Measurements from ENCODE around the gene ATR. TPM values are rescaled to one million over a fixed set of nuclear protein-coding genes. Genes with fewer than 3 reads are reported as not detected.

ATR gene
- total and polyA plus RNA-seq, 2 of the 4 experiments (the other 2 are of a cell fraction) = 9.5 to 28.0 TPM

GRCh38 chr3:142595141-142595540, 16.6 kb upstream of the ATR start:
- Histone ChIP-seq H3K14ac (replicated peaks; ENCODE audit: low read depth, low read length) (no peak overlapping the region), H3K36me3 (ENCODE audit: control insufficient read depth, insufficient read depth, low read length) (no peaks in the 10 kb centered on the region), H3K4me1 (ENCODE audit: control insufficient read depth, insufficient read depth, low read length) (no peaks in the 10 kb centered on the region), H3K9me3 (ENCODE audit: control insufficient read depth, insufficient read depth, low read length) (no peaks in the 10 kb centered on the region), H2BK120ac (ENCODE audit: low read depth, low read length) (peak overlapping the region; percentile 21; the same call in 1 of the 2 replicates), H2BK20ac (ENCODE audit: low read depth, low read length) (no peak overlapping the region), H4K20me1 (ENCODE audit: insufficient read depth, low read length) (no peaks in the 10 kb centered on the region), H2BK15ac (ENCODE audit: low read depth, low read length) (no peak overlapping the region), H3K27me3 (ENCODE audit: control insufficient read depth, insufficient read depth, low read length) (peaks cover under 1% of the 10 kb centered on the region; the same call in 1 of the 2 replicates), H2AK9ac (replicated peaks; ENCODE audit: low read depth, low read length, poor library complexity) (no peak overlapping the region), H3K79me1 (ENCODE audit: low read depth in 1 of 2, low read length in 2 of 2) (no peaks in the 10 kb centered on the region; a peak in 1 of 4 replicates), H3K4ac (ENCODE audit: low read depth, low read length) (no peak overlapping the region), H2AFZ (replicated peaks; ENCODE audit: low read length, poor library complexity) (peak overlapping the region; percentile 18), H4K91ac (ENCODE audit: insufficient read depth, low read depth, low read length) (no peak overlapping the region), H3K27ac (ENCODE audit: insufficient read depth, low read length) (no peak overlapping the region), H3K18ac (ENCODE audit: low read depth, low read length) (no peak overlapping the region), H3K23ac (ENCODE audit: low read depth, low read length) (no peak overlapping the region), H2AK5ac (ENCODE audit: low read depth, low read length) (no peak overlapping the region), H4K8ac (ENCODE audit: low read depth in 2 of 2, low read length in 2 of 2) (no peak overlapping the region), H2BK5ac (ENCODE audit: low read depth, low read length, poor library complexity, severe bottlenecking) (no peak overlapping the region), H3K9me1 (ENCODE audit: insufficient read depth, low read length) (no peaks in the 10 kb centered on the region), H4K5ac (ENCODE audit: low read depth, low read length) (no peak overlapping the region), H3K9ac (ENCODE audit: low read depth, low read length) (no peak overlapping the region; the same call in 1 of the 2 replicates), H3K56ac (ENCODE audit: extremely low read depth, insufficient read depth, low read length) (no peak overlapping the region), H3K4me2 (ENCODE audit: low read depth, low read length) (peak overlapping the region; percentile 75; the same call in 1 of the 2 replicates), H3K4me3 (ENCODE audit: insufficient read depth, low read depth, low read length) (no peak overlapping the region)
- no peak for ATAC-seq (ENCODE audit: low read depth)
- no peak for DNase-seq
- intact Hi-C loops (cut with micrococcal nuclease) (loop anchor here (5.0 to 10.0 kb wide), 2 partner anchors 127 to 210 kb away; partner anchors contain the start of gene TRPC1), dilution Hi-C loops (cut with HindIII; ENCODE audit: low sequenced_read_pairs, unreplicated experiment) (no loop called here), in situ Hi-C loops (cut with MboI; ENCODE audit: low sequenced_read_pairs) (no loop called here)
- POLR2A ChIA-PET (ENCODE audit: unreplicated experiment) = no interaction called here
- CTCF ChIA-PET = no interaction called here
- no peak for TF ChIP-seq RAD21 (IDR thresholded peaks at IDR 0.05; ENCODE audit: low read length)
- no peak for TF ChIP-seq MAFK (IDR thresholded peaks at IDR 0.05; ENCODE audit: low read depth, low read length)
- TF ChIP-seq ELK1 (IDR thresholded peaks at IDR 0.05; ENCODE audit: borderline replicate concordance, low read depth, low read length) = no peak
- no peak for TF ChIP-seq SMC3 (IDR thresholded peaks at IDR 0.05; ENCODE audit: low read depth, low read length)
- TF ChIP-seq CEBPB (IDR thresholded peaks at IDR 0.05; ENCODE audit: low read depth, low read length) = no peak
- TF ChIP-seq POLR2A (IDR thresholded peaks at IDR 0.05; ENCODE audit: low read depth, low read length) = no peak
- no peak for TF ChIP-seq FOS (IDR thresholded peaks at IDR 0.05; ENCODE audit: low read depth, low read length)
- TF ChIP-seq USF2 (IDR thresholded peaks at IDR 0.05; ENCODE audit: low read depth, low read length) = no peak
- no peak for TF ChIP-seq MXI1 (IDR thresholded peaks at IDR 0.05; ENCODE audit: borderline replicate concordance, low read depth, low read length)
- TF ChIP-seq RCOR1 (IDR thresholded peaks at IDR 0.05; ENCODE audit: insufficient replicate concordance, low read length) = no peak
- no peak for TF ChIP-seq CHD1 (IDR thresholded peaks at IDR 0.05; ENCODE audit: low read depth, low read length)
- TF ChIP-seq NFE2L2 (IDR thresholded peaks at IDR 0.05; ENCODE audit: low read depth, low read length) = no peak
- BruUV-seq (replicated peaks) = no TSS peak
- no CpG with 5 or more reads among the region's 1 CpG for WGBS, 2 experiments (ENCODE audit: extremely low coverage in 2 of 2, insufficient read length in 1 of 2)
